GM12873 (cell line): ENCODE measurements around the gene PLCB2.

Experiments
- TF ChIP-seq, protein P1 (sequence below): IDR thresholded peaks from 2 replicates; pipeline ENCODE4 v1.5.1; 2012; ENCODE audit warnings: low read depth, mild to moderate bottlenecking, moderate library complexity, low read length, control low read depth; ENCODE audit not compliant: insufficient read depth; ENCODE audit errors: missing control alignments

The PLCB2 gene

DNA sequence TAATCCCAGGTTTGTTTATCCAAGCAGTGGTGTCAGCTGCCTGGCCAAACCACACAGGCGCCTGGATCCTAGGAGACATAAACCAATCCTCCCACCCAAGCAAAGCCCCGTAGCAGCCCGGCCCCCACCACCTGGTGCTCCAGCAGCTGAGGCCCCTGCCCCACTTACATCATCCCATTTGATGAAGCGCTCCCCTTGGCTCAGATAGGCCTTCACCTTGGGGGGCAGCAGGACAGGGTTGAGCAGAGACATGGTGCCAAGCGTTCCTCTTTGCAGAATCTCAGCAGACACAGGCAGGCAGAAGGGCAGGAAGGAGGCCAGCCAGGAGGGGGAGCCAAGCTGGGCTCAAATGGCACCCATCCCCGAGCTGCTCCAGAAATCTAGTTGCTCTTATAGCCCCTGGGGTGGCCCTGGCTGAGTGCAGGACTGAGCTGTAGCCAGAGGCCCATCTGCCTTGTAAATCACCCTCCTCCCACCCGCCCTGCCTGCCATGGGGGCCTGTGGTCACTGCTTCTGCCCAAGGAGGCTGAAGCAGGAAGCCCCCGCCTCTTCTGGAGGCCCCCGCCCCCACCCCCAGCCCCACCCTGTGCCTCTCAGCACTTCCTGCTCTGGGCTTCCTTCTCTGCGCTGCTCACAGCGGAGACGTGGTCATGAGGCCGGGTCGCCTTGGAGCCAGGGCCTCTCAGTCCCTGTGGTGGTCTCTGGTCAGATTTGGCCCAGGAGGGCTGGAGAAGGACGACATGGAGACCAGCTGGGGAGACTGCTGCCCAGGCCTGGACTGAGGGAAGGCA, at the start of gene PLCB2:
TSS of gene PLCB2 (minus strand) at position 515 of the 791 bp plus-strand sequence. CDS start at position 252, 263 bp downstream.
- TF ChIP-seq, protein P1, sequence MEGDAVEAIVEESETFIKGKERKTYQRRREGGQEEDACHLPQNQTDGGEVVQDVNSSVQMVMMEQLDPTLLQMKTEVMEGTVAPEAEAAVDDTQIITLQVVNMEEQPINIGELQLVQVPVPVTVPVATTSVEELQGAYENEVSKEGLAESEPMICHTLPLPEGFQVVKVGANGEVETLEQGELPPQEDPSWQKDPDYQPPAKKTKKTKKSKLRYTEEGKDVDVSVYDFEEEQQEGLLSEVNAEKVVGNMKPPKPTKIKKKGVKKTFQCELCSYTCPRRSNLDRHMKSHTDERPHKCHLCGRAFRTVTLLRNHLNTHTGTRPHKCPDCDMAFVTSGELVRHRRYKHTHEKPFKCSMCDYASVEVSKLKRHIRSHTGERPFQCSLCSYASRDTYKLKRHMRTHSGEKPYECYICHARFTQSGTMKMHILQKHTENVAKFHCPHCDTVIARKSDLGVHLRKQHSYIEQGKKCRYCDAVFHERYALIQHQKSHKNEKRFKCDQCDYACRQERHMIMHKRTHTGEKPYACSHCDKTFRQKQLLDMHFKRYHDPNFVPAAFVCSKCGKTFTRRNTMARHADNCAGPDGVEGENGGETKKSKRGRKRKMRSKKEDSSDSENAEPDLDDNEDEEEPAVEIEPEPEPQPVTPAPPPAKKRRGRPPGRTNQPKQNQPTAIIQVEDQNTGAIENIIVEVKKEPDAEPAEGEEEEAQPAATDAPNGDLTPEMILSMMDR = peak; percentile 64

DNA sequence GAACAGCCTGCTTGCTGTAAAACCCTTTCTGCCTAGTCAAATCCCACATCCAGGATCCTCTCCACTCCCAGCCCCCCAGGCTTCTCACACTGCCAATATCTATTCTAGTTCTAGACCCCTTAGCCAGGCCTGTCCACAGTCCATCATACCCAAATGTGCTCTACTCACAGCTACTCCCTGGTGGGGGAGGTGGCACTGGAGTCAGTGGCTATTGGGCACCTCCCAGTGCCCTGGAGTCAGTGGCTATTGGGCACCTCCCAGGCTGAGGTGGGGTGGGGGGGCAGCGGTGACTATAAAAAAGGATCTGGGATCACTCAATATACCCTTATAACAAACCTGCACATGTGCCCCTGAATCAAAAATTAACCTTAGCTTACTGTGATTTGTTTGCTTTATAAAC, 49.5 kb upstream of the PLCB2 start:
- TF ChIP-seq, protein P1 = no peak

- TF ChIP-seq, protein P1 = no peak
These were observed 48.3 kb upstream of the PLCB2 start for GRCh38 chr15:40355976-40356585.

DNA sequence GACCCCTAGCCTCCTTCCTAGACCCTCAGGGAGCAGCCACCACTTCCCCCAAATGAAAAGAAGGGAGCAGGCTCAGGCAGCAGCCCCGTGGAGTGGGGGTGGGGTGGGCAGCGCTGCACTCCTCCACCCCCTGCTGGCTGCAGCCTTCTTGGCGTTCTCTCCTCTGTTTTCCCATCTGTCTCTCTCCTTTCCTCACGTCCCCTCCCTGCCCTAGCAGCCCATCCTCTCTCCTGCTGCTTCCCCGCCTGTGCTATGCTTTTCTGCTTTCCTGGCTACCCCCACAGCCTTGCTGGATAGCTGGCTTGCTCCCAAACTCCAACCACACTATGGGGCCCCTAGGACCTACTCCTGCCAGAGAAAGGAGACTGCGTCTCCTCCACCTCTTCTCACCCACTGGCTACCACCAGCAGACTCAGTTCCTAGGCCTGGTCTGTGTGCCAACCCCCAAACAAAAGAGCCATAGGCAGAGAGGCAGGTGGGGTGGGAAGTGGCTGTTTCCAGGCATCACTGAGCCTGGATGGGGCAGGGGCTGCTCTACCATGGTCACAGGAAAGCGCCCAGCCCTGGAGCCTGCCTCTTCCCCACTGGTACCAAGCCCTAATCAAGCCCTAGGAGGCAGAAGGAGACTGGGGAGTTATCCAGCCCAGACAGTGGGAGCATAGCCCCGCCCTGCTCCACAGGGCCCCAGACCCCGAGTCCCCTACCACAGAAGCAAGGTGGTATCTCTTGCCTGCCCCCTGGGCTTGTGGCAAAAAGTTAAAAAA, 46.9 kb upstream of the PLCB2 start:
- TF ChIP-seq, protein P1 = peak; percentile 40

DNA sequence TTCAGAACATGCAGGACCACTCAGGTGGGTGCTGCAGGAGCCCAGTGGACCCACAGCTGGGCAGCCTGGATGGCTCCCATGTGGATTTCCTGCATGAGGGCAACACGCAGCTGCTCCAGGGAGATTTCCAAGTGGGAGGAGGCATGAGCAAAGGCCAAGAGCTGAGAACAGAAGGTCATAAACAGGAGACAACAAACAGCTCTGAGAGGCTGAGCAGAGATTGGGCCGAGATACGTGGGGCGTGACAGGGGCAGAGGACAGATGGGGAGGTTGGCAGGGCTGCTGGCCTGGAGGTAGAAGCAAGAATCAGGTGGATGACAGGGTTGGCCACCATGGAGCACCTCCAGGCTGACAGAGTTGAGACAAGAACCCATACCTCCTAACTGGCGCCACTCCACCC, 46.0 kb upstream of the PLCB2 start:
- TF ChIP-seq, protein P1 = no peak

- TF ChIP-seq, protein P1 = no peak
These were observed 44.7 kb upstream of the PLCB2 start for GRCh38 chr15:40352281-40352901.
